ELR (cell line): ENCODE data around the gene DDIT4L.
"Not testable (repeated sequence)": the region's sequence is repeated elsewhere in the genome, so short reads cannot be mapped to it uniquely, and the experiment has no call there.

ENCODE experiments used
- DNase-seq: peaks from one replicate; pipeline ENCODE4 v3.0.0-alpha.2; 2015; ENCODE audit warnings: low read depth

The DDIT4L gene

GRCh38 chr4:100166297-100167039, 23.8 kb downstream of the DDIT4L start:
- DNase-seq, result no peak

DNA sequence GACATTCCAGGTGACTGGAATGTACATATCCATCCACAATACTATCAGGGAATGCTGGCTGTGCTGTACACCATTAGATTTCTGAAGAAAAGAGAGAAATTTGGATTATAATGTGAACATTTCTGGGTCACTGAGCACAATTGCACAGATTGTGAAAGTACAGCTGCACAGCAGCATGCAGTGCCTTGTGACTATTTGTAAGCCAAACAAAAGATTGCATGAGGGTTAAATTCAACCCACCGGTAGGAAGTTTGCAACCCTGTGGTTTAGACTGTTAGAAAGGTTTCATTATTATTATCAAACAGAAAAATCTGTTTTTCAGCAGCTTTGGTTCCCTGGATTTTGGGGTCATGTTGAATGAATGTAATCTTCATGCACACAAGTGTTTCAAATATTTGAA, 24.5 kb downstream of the DDIT4L start:
- DNase-seq, result no peak

GRCh38 chr4:100164808-100165760, 25.2 kb downstream of the DDIT4L start:
- DNase-seq, result no peak

GRCh38 chr4:100162027-100162685, 28.1 kb downstream of the DDIT4L start:
- DNase-seq, result no peak

DNA sequence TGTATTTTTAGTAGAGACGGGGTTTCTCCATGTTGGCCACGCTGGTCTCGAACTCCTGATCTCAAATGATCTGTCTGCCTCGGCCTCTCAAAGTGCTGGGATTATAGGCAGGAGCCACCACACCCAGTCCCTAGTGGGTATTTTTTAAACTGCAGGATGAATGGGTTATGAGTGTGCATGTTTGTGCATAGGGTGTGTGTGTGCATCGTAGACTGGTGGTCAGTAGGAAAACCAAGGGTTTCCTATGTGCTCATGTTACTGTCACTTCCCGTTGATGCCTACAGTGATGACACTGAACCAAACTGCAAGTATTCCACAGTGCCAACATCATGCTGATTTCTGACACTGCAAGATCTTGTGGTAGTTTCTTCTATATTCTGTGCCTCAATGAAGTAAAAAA, 41.1 kb downstream of the DDIT4L start:
- peak; percentile 4 for DNase-seq

DNA sequence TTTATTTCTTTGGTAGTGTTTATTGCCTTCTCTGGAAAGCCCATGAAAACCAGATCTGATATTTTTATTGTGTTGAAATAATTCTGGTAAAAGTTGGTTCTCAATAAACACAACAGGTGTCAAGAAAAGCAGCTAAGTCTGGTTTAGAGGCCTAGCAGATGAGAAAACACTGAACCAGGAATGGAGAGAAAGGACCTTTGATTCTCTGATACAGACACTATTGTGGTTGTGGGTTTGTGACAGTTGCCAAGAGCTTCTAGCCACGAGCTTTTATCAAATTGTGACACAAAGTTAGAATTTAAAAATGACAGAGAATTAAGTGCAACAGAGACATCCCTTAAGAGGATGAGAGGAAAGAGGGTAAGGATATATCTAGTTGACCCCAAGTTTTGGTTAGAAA, 42.6 kb downstream of the DDIT4L start:
- DNase-seq, result no peak

DNA sequence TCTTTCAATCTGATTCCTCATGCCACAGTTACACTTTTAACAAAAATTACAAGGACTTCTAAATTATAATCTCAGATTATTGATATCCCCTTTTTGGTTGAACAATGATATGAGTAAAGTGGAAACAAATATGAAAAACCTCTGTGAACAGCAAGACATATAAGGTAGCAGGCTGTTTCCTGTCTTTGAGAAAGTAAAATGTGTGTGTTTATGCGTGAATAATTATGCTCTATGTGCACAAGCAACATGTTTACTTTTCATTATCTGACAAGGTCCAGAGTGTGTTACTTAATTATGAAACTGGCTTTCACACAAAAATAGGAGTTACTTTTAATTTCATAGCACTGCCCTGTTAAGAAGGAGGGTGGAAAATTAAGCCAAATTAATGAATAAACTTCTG, 43.1 kb downstream of the DDIT4L start:
- no peak for DNase-seq

GRCh38 chr4:100146756-100147155, 43.5 kb downstream of the DDIT4L start:
- DNase-seq, result peak; percentile 6

GRCh38 chr4:100137320-100137719, 52.9 kb downstream of the DDIT4L start:
- DNase-seq, result not testable (repeated sequence)
